Cardiac septum (tissue), 1 donor: ENCODE results near the gene PCSK6. TPM values are rescaled to one million over a fixed set of nuclear protein-coding genes. Genes with fewer than 3 reads are reported as not detected.
"Not testable (repeated sequence)": the region's sequence is repeated elsewhere in the genome, so short reads cannot be mapped to it uniquely, and the experiment has no call there.

ENCODE experiments used
- DNase-seq: peaks from one replicate; pipeline ENCODE4 v3.0.0-alpha.2; 2020; ENCODE audit warnings: low spot score
- intact Hi-C: fragments of 100-400 bp; cut with DNase I; formaldehyde crosslinking; loops from one replicate; pipeline ENCODE4 v1.14.0; 2022
- total RNA-seq: library from RNA; stranded (reverse); fragmentation: NEBNext Ultra II Directional; extraction: Animal tissue kit (Norgen Biotek cat#: 25700); gene quantifications from one replicate; pipeline ENCODE4 v1.2.1, GENCODE V29; 2021
- donor health status: DM: no; HTN: no; CAD: no.

PCSK6 gene
- total RNA-seq, 1 donor from 2014 or later: 10.6 TPM

GRCh38 chr15:101474233-101474632, 15.3 kb downstream of the PCSK6 start:
- peak; percentile 51 for DNase-seq
- intact Hi-C loops: no loop called here

GRCh38 chr15:101472033-101472432, 17.5 kb downstream of the PCSK6 start:
- intact Hi-C loops: no loop called here
- DNase-seq: peak; percentile 50

GRCh38 chr15:101470548-101471239, 18.8 kb downstream of the PCSK6 start:
- intact Hi-C loops: no loop called here
- DNase-seq: no peak

GRCh38 chr15:101469520-101470288, 19.8 kb downstream of the PCSK6 start:
- peak; percentile 60 for DNase-seq
- intact Hi-C loops: no loop called here

- intact Hi-C loops: no loop called here
Measured at GRCh38 chr15:101466188-101466587, 23.3 kb downstream of the PCSK6 start.

GRCh38 chr15:101464999-101465669, 24.4 kb downstream of the PCSK6 start:
- DNase-seq: no peak
- intact Hi-C loops: no loop called here

More at GRCh38 chr15:101466188-101466587, 23.3 kb downstream of the PCSK6 start:
- DNase-seq: no peak

GRCh38 chr15:101464256-101464998, 25.1 kb downstream of the PCSK6 start:
- intact Hi-C loops: no loop called here
- DNase-seq: no peak

- DNase-seq, intact Hi-C loops: not testable (repeated sequence)
Measured at GRCh38 chr15:101463696-101464095, 25.8 kb downstream of the PCSK6 start.

- intact Hi-C loops: no loop called here
- no peak for DNase-seq
Measured at GRCh38 chr15:101463270-101463669, 26.2 kb downstream of the PCSK6 start.

- no peak for DNase-seq
- intact Hi-C loops: no loop called here
Measured at GRCh38 chr15:101461097-101461496, 28.4 kb downstream of the PCSK6 start.

GRCh38 chr15:101459579-101460300, 29.8 kb downstream of the PCSK6 start:
- DNase-seq: peak; percentile 61
- intact Hi-C loops: no loop called here

- intact Hi-C loops: no loop called here
- DNase-seq: peak; percentile 70
Measured at GRCh38 chr15:101458908-101459578, 30.5 kb downstream of the PCSK6 start.

- DNase-seq: peak; percentile 39
- intact Hi-C loops: no loop called here
Measured at GRCh38 chr15:101458158-101458900, 31.2 kb downstream of the PCSK6 start.

- intact Hi-C loops: no loop called here
- DNase-seq: peak; percentile 49
Measured at GRCh38 chr15:101457696-101458095, 31.8 kb downstream of the PCSK6 start.

- intact Hi-C loops: no loop called here
- peak; percentile 62 for DNase-seq
Measured at GRCh38 chr15:101456057-101456739, 33.3 kb downstream of the PCSK6 start.

- DNase-seq: peak; percentile 79
- intact Hi-C loops: no loop called here
Measured at GRCh38 chr15:101455291-101456025, 34.0 kb downstream of the PCSK6 start.

GRCh38 chr15:101454781-101455180, 34.7 kb downstream of the PCSK6 start:
- intact Hi-C loops: loop anchor here (5.0 kb wide), 1 partner anchor 163 kb away; no protein-coding TSS in a partner anchor
- DNase-seq: not testable (repeated sequence)
